OCI-LY3 (cell line): ENCODE measurements around the gene GADL1.

Source experiments
- H2AFZ ChIP-seq: fragments of 200-600, 300-600 bp; shearing (Covaris generic); 2 replicates; pipeline ENCODE4 v1.6.0; 2014; ENCODE audit warnings: antibody characterized with exemption, low read depth, low read length
- H3K27ac ChIP-seq: fragments of 200-600, 300-600 bp; sonication (generic); 2 replicates; pipeline ENCODE4 v1.5.1; 2014; ENCODE audit warnings: mild to moderate bottlenecking, low read length, moderate library complexity, mixed read lengths
- H3K27me3 ChIP-seq: fragments of 200-600, 300-600 bp; sonication (generic); 2 replicates; pipeline ENCODE4 v1.6.1; 2014; ENCODE audit warnings: low read depth, low read length, mixed read lengths
- H3K36me3 ChIP-seq: fragments of 200-600, 300-600 bp; sonication (generic); replicated peaks from 2 replicates; pipeline ENCODE3; 2014; ENCODE audit warnings: low read depth, low read length, mixed read lengths
- H3K4me1 ChIP-seq: fragments of 300-600, 200-600 bp; sonication (generic); 2 replicates; pipeline ENCODE4 v1.6.1; 2014; ENCODE audit warnings: low read length, mixed read lengths
- H3K4me2 ChIP-seq: fragments of 200-600, 300-600 bp; sonication (generic); 2 replicates; pipeline ENCODE4 v1.6.1; 2014; ENCODE audit warnings: low read length, mixed read lengths
- H3K4me3 ChIP-seq: fragments of 300-600, 200-600 bp; sonication (generic); 2 replicates; pipeline ENCODE4 v1.5.1; 2014; ENCODE audit warnings: antibody characterized with exemption, mild to moderate bottlenecking, low read length, moderate library complexity
- H3K79me2 ChIP-seq: fragments of 300-600, 200-600 bp; shearing (Covaris generic); 2 replicates; pipeline ENCODE4 v1.6.1; 2014; ENCODE audit warnings: mild to moderate bottlenecking, low read length, mixed read lengths
- H3K9ac ChIP-seq: fragments of 300-600, 200-600 bp; shearing (Covaris generic); 2 replicates; pipeline ENCODE4 v1.6.0; 2014; ENCODE audit warnings: mild to moderate bottlenecking, low read length, moderate library complexity
- H3K9me3 ChIP-seq: fragments of 200-600, 300-600 bp; shearing (Covaris generic); 2 replicates; pipeline ENCODE4 v1.6.1; 2014; ENCODE audit warnings: low read length, mixed read lengths; ENCODE audit not compliant: insufficient read depth
- H4K20me1 ChIP-seq: fragments of 200-600, 300-600 bp; sonication (generic); 2 replicates; pipeline ENCODE4 v1.6.1; 2016; ENCODE audit warnings: low read length, mixed read lengths; ENCODE audit not compliant: insufficient read depth
- CTCF ChIP-seq: fragments of 200-600, 300-600 bp; sonication (generic); IDR thresholded peaks from 2 replicates; pipeline ENCODE4 v1.5.1; 2014; ENCODE audit warnings: antibody characterized with exemption, low read length, low read depth
- EZH2phosphoT487 ChIP-seq: fragments of 200-600 bp; shearing (Covaris generic); IDR thresholded peaks from 2 replicates; pipeline ENCODE4 v1.6.1; 2018; ENCODE audit warnings: antibody characterized with exemption, mixed run types, low read depth

GADL1 gene

GRCh38 chr3:30886888-30887287, 7.6 kb downstream of the GADL1 start:
- H3K9me3 ChIP-seq, result no peaks in the 10 kb centered on the region
- H3K36me3 ChIP-seq, result no peaks in the 10 kb centered on the region
- TF ChIP-seq CTCF (no peak), EZH2phosphoT487 (no peak)

GRCh38 chr3:30878862-30879261, 15.6 kb downstream of the GADL1 start:
- no peak overlapping the region for H3K4me2 ChIP-seq
- H2AFZ ChIP-seq, result no peak overlapping the region
- H3K4me3 ChIP-seq, result no peak overlapping the region
- no peak overlapping the region for H3K27ac ChIP-seq
- H3K27me3 ChIP-seq, result 0 out of 2 replicates have a peak, but pooled peaks cover 3% of the 10 kb centered on the region
- H3K9me3 ChIP-seq, result no peaks in the 10 kb centered on the region
- H3K36me3 ChIP-seq, result no peaks in the 10 kb centered on the region
- H3K9ac ChIP-seq, result no peak overlapping the region
- H4K20me1 ChIP-seq, result no peaks in the 10 kb centered on the region
- H3K79me2 ChIP-seq, result no peaks in the 10 kb centered on the region
- no peaks in the 10 kb centered on the region for H3K4me1 ChIP-seq
- TF ChIP-seq EZH2phosphoT487 (no peak), CTCF (no peak)

More at GRCh38 chr3:30886888-30887287, 7.6 kb downstream of the GADL1 start:
- Histone ChIP-seq H3K79me2 (no peaks in the 10 kb centered on the region), H3K9ac (no peak overlapping the region), H3K27ac (no peak overlapping the region), H3K4me1 (no peaks in the 10 kb centered on the region), H4K20me1 (no peaks in the 10 kb centered on the region), H3K4me2 (no peak overlapping the region), H3K4me3 (no peak overlapping the region), H2AFZ (no peak overlapping the region), H3K27me3 (peaks cover 8% of the 10 kb centered on the region; the same call in 1 of the 2 replicates)

- no peaks in the 10 kb centered on the region for H3K9me3 ChIP-seq
- no peak overlapping the region for H3K9ac ChIP-seq
- no peak overlapping the region for H3K4me3 ChIP-seq
- H3K79me2 ChIP-seq, result no peaks in the 10 kb centered on the region
- H3K36me3 ChIP-seq, result no peaks in the 10 kb centered on the region
- H4K20me1 ChIP-seq, result no peaks in the 10 kb centered on the region
- H3K27ac ChIP-seq, result no peak overlapping the region
- H3K4me2 ChIP-seq, result no peak overlapping the region
- TF ChIP-seq EZH2phosphoT487, result no peak
- no peak for TF ChIP-seq CTCF
- H3K4me1 ChIP-seq, result no peaks in the 10 kb centered on the region
- H3K27me3 ChIP-seq, result 0 out of 2 replicates have a peak, but pooled peaks cover 3% of the 10 kb centered on the region
- no peak overlapping the region for H2AFZ ChIP-seq
Observed at GRCh38 chr3:30875505-30875904, 19.0 kb downstream of the GADL1 start.

- TF ChIP-seq CTCF, result no peak
- no peak for TF ChIP-seq EZH2phosphoT487
Observed at GRCh38 chr3:30873671-30874070, 20.8 kb downstream of the GADL1 start.

More at GRCh38 chr3:30873671-30874070, 20.8 kb downstream of the GADL1 start:
- H3K4me1 ChIP-seq, result no peaks in the 10 kb centered on the region
- no peaks in the 10 kb centered on the region for H3K36me3 ChIP-seq
- no peaks in the 10 kb centered on the region for H3K9me3 ChIP-seq
- H3K4me3 ChIP-seq, result no peak overlapping the region
- no peaks in the 10 kb centered on the region for H3K79me2 ChIP-seq
- no peak overlapping the region for H3K4me2 ChIP-seq
- H3K27ac ChIP-seq, result no peak overlapping the region
- H2AFZ ChIP-seq, result no peak overlapping the region
- no peak overlapping the region for H3K9ac ChIP-seq
- H3K27me3 ChIP-seq, result 0 out of 2 replicates have a peak, but pooled peaks cover 3% of the 10 kb centered on the region
- no peaks in the 10 kb centered on the region for H4K20me1 ChIP-seq
